GM21825 (cell line): ENCODE results near the gene C10orf62.
"Not testable (repeated sequence)": the region's sequence is repeated elsewhere in the genome, so short reads cannot be mapped to it uniquely, and the experiment has no call there.

Source experiments
- ATAC-seq: cut with Tn5 transposase; IDR thresholded peaks from one replicate; pipeline ENCODE4 v1.9.1; 2021; ENCODE audit warnings: mild to moderate bottlenecking, moderate library complexity; ENCODE audit not compliant: unreplicated experiment

C10orf62 gene

DNA sequence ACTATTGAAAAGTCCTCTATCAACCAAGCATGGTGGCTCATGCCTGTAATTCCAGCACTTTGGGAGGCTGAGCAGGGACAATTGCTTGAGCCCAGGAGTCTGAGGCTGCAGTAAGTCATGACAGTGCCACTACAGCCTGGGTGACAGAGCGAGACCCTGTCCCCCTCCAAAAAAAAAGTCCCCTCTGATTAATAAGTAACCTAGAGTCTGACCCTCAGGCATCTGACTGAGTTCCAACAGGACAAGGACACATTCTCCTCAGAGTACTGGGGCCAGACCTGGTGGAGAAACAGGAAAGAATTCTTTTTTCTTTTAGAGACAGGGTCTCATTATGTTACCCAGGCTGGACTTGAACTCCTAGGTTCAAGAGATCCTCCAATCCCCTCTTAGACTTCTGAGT, 33.8 kb downstream of the C10orf62 start:
- ATAC-seq = no peak

DNA sequence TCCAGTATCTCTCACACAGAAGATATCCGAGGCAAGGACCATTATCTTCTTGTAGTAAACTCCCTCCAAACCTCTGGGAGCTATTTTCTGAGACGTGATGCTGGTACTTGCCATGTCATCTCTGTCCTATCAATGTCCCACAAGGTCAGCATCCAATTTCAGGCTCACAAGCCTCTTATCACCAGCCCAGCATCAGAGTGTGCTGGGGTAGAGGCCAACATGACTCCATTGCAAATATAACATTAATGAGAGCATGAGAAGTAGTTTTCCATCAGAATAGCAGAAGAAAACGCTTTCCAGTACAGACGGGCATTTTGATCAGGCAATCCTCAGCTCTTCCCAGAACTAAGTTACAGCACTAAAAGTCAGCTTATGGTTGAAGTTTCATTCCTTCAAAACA, 38.2 kb downstream of the C10orf62 start:
- no peak for ATAC-seq

DNA sequence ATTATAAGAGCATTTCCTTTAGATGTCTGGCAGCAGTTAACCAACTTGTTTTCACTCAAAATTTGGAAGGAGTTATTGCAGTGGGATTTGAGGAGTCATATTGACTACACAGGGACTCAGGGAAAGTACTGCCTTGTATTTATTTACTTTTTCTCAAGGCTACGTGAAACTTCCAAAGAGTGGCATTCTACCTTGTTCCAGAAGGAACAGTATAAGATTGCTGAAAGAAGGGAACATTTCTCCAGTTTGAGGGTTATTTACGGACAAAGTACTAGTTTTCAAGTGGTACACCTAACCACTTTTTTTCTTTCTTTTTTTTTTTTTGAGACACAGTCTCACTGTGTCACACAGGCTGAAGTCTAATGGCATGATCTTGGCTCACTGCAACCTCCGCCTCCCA, 38.7 kb downstream of the C10orf62 start:
- ATAC-seq = no peak

DNA sequence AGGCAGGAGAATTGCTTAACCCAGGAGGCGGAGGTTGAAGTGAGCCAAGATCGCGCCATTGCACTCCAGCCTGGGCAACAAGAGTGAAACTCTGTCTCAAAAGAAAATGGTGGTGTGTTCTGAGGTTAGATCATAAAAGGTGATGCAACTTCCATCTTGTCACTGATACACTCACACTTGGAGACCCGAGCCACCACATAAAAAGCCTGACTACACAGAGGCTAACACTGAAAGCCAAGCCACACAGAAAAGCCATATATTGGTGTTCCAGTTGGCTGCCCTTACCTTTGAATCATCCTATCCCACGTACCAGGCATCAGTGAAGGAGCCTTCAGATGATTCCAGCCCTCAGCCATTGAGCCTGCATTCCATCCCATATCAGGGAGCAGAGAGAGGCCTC, 39.8 kb downstream of the C10orf62 start:
- no peak for ATAC-seq

DNA sequence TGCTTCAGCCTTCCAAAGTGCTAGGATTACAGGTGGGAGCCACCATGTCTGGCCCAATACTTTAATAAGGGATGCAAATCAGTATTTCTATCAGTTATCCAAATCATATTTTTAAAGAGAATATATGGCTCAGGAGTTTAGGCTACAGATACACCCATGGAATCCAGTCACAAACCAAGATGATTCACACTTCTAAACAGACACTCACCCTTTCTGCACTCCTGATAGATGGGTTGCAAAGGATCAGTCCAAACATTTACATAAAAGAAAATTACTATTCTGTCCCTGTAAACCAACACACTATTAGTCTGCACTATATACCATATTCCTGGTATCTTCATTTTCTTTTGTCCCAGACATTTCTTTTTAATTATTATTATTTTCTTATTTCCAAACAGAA, 41.6 kb downstream of the C10orf62 start:
- no peak for ATAC-seq

GRCh38 chr10:97632949-97633884, 43.7 kb downstream of the C10orf62 start, which contains the start of gene MORN4:
MORN4 (minus strand) TSS chr10:97633500; CDS start chr10:97619653, 13,847 bp downstream.
- ATAC-seq = peak; percentile 96

- no peak for ATAC-seq
These were observed 44.4 kb downstream of the C10orf62 start for GRCh38 chr10:97633921-97634320.

GRCh38 chr10:97635577-97635976, 46.1 kb downstream of the C10orf62 start:
- no peak for ATAC-seq

- not testable (repeated sequence) for ATAC-seq
These were observed 49.6 kb downstream of the C10orf62 start for GRCh38 chr10:97639090-97639489.

- ATAC-seq = peak; percentile 97
These were observed 50.8 kb downstream of the C10orf62 start, which contains the start of gene PI4K2A for GRCh38 chr10:97640174-97640867. PI4K2A (plus strand) TSS chr10:97640671; CDS start chr10:97640743, 72 bp downstream.
